Neural cell (in vitro differentiated cells): ENCODE data around the gene VGF. TPM values are rescaled to one million over a fixed set of nuclear protein-coding genes. Genes with fewer than 3 reads are reported as not detected.
"Not testable (repeated sequence)": the region's sequence is repeated elsewhere in the genome, so short reads cannot be mapped to it uniquely, and the experiment has no call there.

Source experiments
- H2AFZ ChIP-seq: fragments of 200-600, 300-800 bp; sonication (generic), shearing (Covaris generic); 2 replicates; pipeline ENCODE4 v1.6.0; 2014; ENCODE audit warnings: low read depth, mild to moderate bottlenecking, antibody characterized with exemption, low read length, moderate library complexity
- H3F3A ChIP-seq: fragments of 200-600 bp; shearing (Covaris generic); 2 replicates; pipeline ENCODE4 v1.6.1; 2016; ENCODE audit warnings: mild to moderate bottlenecking, moderate library complexity, mixed read lengths, antibody characterized with exemption, low read length; ENCODE audit not compliant: insufficient read depth, poor library complexity, severe bottlenecking
- H3K27ac ChIP-seq: fragments of 200-600, 300-800 bp; sonication (generic), shearing (Covaris generic); 2 replicates; pipeline ENCODE4 v1.5.1; 2014; ENCODE audit warnings: mild to moderate bottlenecking, low read length, moderate library complexity
- H3K27me3 ChIP-seq: fragments of 300-800, 200-600 bp; sonication (generic), shearing (Covaris generic); 2 replicates; pipeline ENCODE4 v1.6.0; 2014; ENCODE audit warnings: mild to moderate bottlenecking, low read depth, low read length, moderate library complexity; ENCODE audit not compliant: insufficient read depth
- H3K36me3 ChIP-seq: fragments of 300-800, 200-600 bp; sonication (generic), shearing (Covaris generic); 2 replicates; pipeline ENCODE4 v1.5.1; 2014; ENCODE audit warnings: mild to moderate bottlenecking, antibody characterized with exemption, low read length, moderate library complexity; ENCODE audit not compliant: insufficient read depth
- H3K4me2 ChIP-seq: fragments of 300-800, 200-600 bp; sonication (generic), shearing (Covaris generic); 2 replicates; pipeline ENCODE4 v1.6.0; 2014; ENCODE audit warnings: mild to moderate bottlenecking, low read length
- H3K4me3 ChIP-seq: fragments of 300-800, 200-600 bp; sonication (generic), shearing (Covaris generic); 2 replicates; pipeline ENCODE4 v1.5.1; 2014; ENCODE audit warnings: mild to moderate bottlenecking, low read length, moderate library complexity
- H3K79me2 ChIP-seq: fragments of 200-600 bp; shearing (Covaris generic); replicated peaks from 2 replicates; pipeline ENCODE4 v1.6.0; 2014; ENCODE audit warnings: mild to moderate bottlenecking, low read length, moderate library complexity; ENCODE audit not compliant: insufficient read depth
- H3K9ac ChIP-seq: fragments of 300-800, 200-600 bp; sonication (generic), shearing (Covaris generic); 2 replicates; pipeline ENCODE4 v1.6.1; 2016; ENCODE audit warnings: mild to moderate bottlenecking, low read length, mixed read lengths
- H3K9me2 ChIP-seq: fragments of 200-600 bp; shearing (Covaris generic); 2 replicates; pipeline ENCODE4 v1.6.1; 2016; ENCODE audit warnings: mild to moderate bottlenecking, low read length, mixed read lengths; ENCODE audit not compliant: insufficient read depth
- H3K9me3 ChIP-seq: fragments of 200-600, 300-800 bp; sonication (generic), shearing (Covaris generic); 2 replicates; pipeline ENCODE4 v1.6.1; 2016; ENCODE audit warnings: mild to moderate bottlenecking, mixed run types, low read length, moderate library complexity, mixed read lengths
- H4K20me1 ChIP-seq: fragments of 200-600 bp; shearing (Covaris generic); 2 replicates; pipeline ENCODE4 v1.6.1; 2016; ENCODE audit warnings: mild to moderate bottlenecking, mixed run types; ENCODE audit not compliant: insufficient read depth
- CTCF ChIP-seq: fragments of 450-650 bp; IDR thresholded peaks from 2 replicates; pipeline ENCODE4 v1.5.1; 2014; ENCODE audit warnings: antibody characterized with exemption, mild to moderate bottlenecking, moderate library complexity; ENCODE audit not compliant: poor library complexity, severe bottlenecking
- EP300 ChIP-seq: fragments of 450-650 bp; conservative IDR thresholded peaks from 2 replicates; pipeline ENCODE4 v1.6.1; 2014; ENCODE audit warnings: antibody characterized with exemption, mild to moderate bottlenecking, moderate library complexity; ENCODE audit not compliant: poor library complexity, severe bottlenecking
- EZH2 ChIP-seq: fragments of 200-600, 300-800 bp; shearing (Covaris generic), sonication (generic); IDR thresholded peaks from 2 replicates; pipeline ENCODE4 v1.6.1; 2014; ENCODE audit warnings: antibody characterized with exemption, low read length, borderline replicate concordance, mild to moderate bottlenecking; ENCODE audit not compliant: insufficient read depth, poor library complexity, severe bottlenecking
- MXI1 ChIP-seq: fragments of 450-650 bp; conservative IDR thresholded peaks from 2 replicates; pipeline ENCODE4 v1.6.1; 2014; ENCODE audit warnings: antibody characterized with exemption, mild to moderate bottlenecking; ENCODE audit not compliant: poor library complexity, severe bottlenecking
- POLR2AphosphoS5 ChIP-seq: IDR thresholded peaks from 2 replicates; pipeline ENCODE4 v1.6.1; 2012
- RAD21 ChIP-seq: fragments of 450-650 bp; conservative IDR thresholded peaks from 2 replicates; pipeline ENCODE4 v1.6.1; 2014; ENCODE audit warnings: antibody characterized with exemption, mild to moderate bottlenecking, moderate library complexity
- REST ChIP-seq: IDR thresholded peaks from 2 replicates; pipeline ENCODE4 v1.6.1; 2012; ENCODE audit warnings: borderline replicate concordance
- SMC3 ChIP-seq: fragments of 450-650 bp; conservative IDR thresholded peaks from 2 replicates; pipeline ENCODE4 v1.6.1; 2014; ENCODE audit warnings: antibody characterized with exemption, mild to moderate bottlenecking, moderate library complexity; ENCODE audit not compliant: poor library complexity
- TAF1 ChIP-seq: IDR thresholded peaks from 2 replicates; pipeline ENCODE4 v1.6.1; 2012; ENCODE audit warnings: low read depth
- polyA plus RNA-seq: library from polyadenylated mRNA; depleted of rRNA; stranded (reverse); fragments of >200 nt; gene quantifications from 2 replicates; pipeline ENCODE4 v1.2.3, GENCODE V29; 2014

The VGF gene
- polyA plus RNA-seq, 1 donor from 2014 or later = 39.3 TPM

GRCh38 chr7:101134399-101134980 is 30.9 kb downstream of the VGF start:
- Histone ChIP-seq H3K36me3 (no peaks in the 10 kb centered on the region), H3K9me2 (no peaks in the 10 kb centered on the region), H3K27ac (peak overlapping the region; percentile 7), H3K4me2 (no peak overlapping the region), H3K9ac (no peak overlapping the region), H3K27me3 (no peaks in the 10 kb centered on the region), H2AFZ (no peak overlapping the region), H3K9me3 (no peaks in the 10 kb centered on the region), H3F3A (no peaks in the 10 kb centered on the region), H3K4me3 (no peak overlapping the region), H4K20me1 (no peaks in the 10 kb centered on the region), H3K79me2 (no peaks in the 10 kb centered on the region)
- no peak for TF ChIP-seq EP300
- no peak for TF ChIP-seq MXI1
- no peak for TF ChIP-seq TAF1
- no peak for TF ChIP-seq REST
- TF ChIP-seq RAD21 = no peak
- no peak for TF ChIP-seq POLR2AphosphoS5
- no peak for TF ChIP-seq EZH2
- no peak for TF ChIP-seq CTCF
- TF ChIP-seq SMC3 = no peak

- Histone ChIP-seq H3K79me2 (no peaks in the 10 kb centered on the region), H3K9ac (no peak overlapping the region), H3K27me3 (no peaks in the 10 kb centered on the region), H3K36me3 (no peaks in the 10 kb centered on the region), H3K4me2 (no peak overlapping the region), H4K20me1 (no peaks in the 10 kb centered on the region), H3K4me3 (no peak overlapping the region), H3K9me3 (no peaks in the 10 kb centered on the region), H3K9me2 (no peaks in the 10 kb centered on the region), H2AFZ (no peak overlapping the region), H3F3A (no peaks in the 10 kb centered on the region), H3K27ac (peak overlapping the region; percentile 7)
- TF ChIP-seq MXI1 = no peak
- TF ChIP-seq RAD21 = no peak
These were observed 31.6 kb downstream of the VGF start for GRCh38 chr7:101133621-101134398.

- H3K27me3 ChIP-seq, H3K79me2 ChIP-seq, H3K4me3 ChIP-seq, H2AFZ ChIP-seq, H3K9me3 ChIP-seq, H4K20me1 ChIP-seq, H3K36me3 ChIP-seq, H3K27ac ChIP-seq, H3K4me2 ChIP-seq, H3F3A ChIP-seq, H3K9ac ChIP-seq, H3K9me2 ChIP-seq: not testable (repeated sequence)
These were observed 32.5 kb downstream of the VGF start for GRCh38 chr7:101132626-101133600.
